ENCODE measurements around the gene TC2N. TPM values are rescaled to one million over a fixed set of nuclear protein-coding genes. Genes with fewer than 3 reads are reported as not detected.

The TC2N gene
- total and polyA plus RNA-seq, 4 donors, result 0.62 to 6.4 (median 1.6) TPM

GRCh38 chr14:91732439-91732838 lies 134.9 kb downstream of the TC2N start:
- H3K27me3 ChIP-seq (ENCODE audit: control insufficient read depth in 4 of 4, insufficient read depth in 4 of 4, low read length in 3 of 4), result peaks cover 0 to 6% (median 0%) of the 10 kb centered on the region in 4 donors
- no peak for TF ChIP-seq SP1 (IDR thresholded peaks at IDR 0.05)
- TF ChIP-seq YY1 (IDR thresholded peaks at IDR 0.05), result no peak
- no peak for TF ChIP-seq MAX (IDR thresholded peaks at IDR 0.05)
- no peak for TF ChIP-seq RXRA (IDR thresholded peaks at IDR 0.05)
- no peak for TF ChIP-seq RAD21 (IDR thresholded peaks at IDR 0.05)
- no peak for TF ChIP-seq HNF4G (IDR thresholded peaks at IDR 0.05)
- TF ChIP-seq REST (IDR thresholded peaks at IDR 0.05), result no peak
- no peak for TF ChIP-seq TAF1 (conservative IDR thresholded peaks at IDR 0.05)
- TF ChIP-seq JUND (IDR thresholded peaks at IDR 0.05), result no peak
- TF ChIP-seq ZBTB33 (IDR thresholded peaks at IDR 0.05), result no peak
- TF ChIP-seq GABPA (IDR thresholded peaks at IDR 0.05 in 1 of 2, conservative IDR thresholded peaks at IDR 0.05 in 1 of 2), result no peak
- no peak for TF ChIP-seq ATF3 (IDR thresholded peaks at IDR 0.05)
- TF ChIP-seq EGR1 (IDR thresholded peaks at IDR 0.05; ENCODE audit: low read depth in 2 of 2), result no peak
- TF ChIP-seq FOXA1 (IDR thresholded peaks at IDR 0.05), result no peak
- no peak for TF ChIP-seq FOXA2 (IDR thresholded peaks at IDR 0.05)
- no peaks in the 10 kb centered on the region for H3K36me3 ChIP-seq (ENCODE audit: control insufficient read depth in 4 of 4, insufficient read depth in 3 of 4, low read depth in 1 of 4, low read length in 3 of 4)
- H3K4me3 ChIP-seq (ENCODE audit: low read depth in 1 of 3, low read length in 3 of 3), result no peak overlapping the region
- H3K27ac ChIP-seq (ENCODE audit: low read depth in 1 of 2, low read length in 2 of 2), result no peak overlapping the region
- WGBS, result 72% methylated on average over 5 of the region's 5 CpGs
- no peaks in the 10 kb centered on the region for H3K4me1 ChIP-seq (ENCODE audit: control insufficient read depth in 4 of 4, insufficient read depth in 4 of 4, low read length in 3 of 4)
- DNase-seq (ENCODE audit: low spot score), result no peak
- H3K9me3 ChIP-seq (ENCODE audit: control insufficient read depth in 4 of 4, low read length in 3 of 4), result no peaks in the 10 kb centered on the region
- no peak overlapping the region for H3K9ac ChIP-seq (ENCODE audit: low read depth in 1 of 2, low read length in 2 of 2)

GRCh38 chr14:91731986-91732385 lies 135.3 kb downstream of the TC2N start, which contains the start of gene CATSPERB:
Gene CATSPERB, minus strand, starts transcription at chr14:91732086. Its CDS starts 2,607 bp downstream, at chr14:91729479.
- Histone ChIP-seq H3K9ac (ENCODE audit: low read depth in 1 of 2, low read length in 2 of 2) (no peak within 1 kb of the TSS), H3K27me3 (ENCODE audit: control insufficient read depth in 4 of 4, insufficient read depth in 4 of 4, low read length in 3 of 4) (peaks cover 0 to 6% (median 0%) of the 10 kb centered on the region in 4 donors), H3K9me3 (ENCODE audit: control insufficient read depth in 4 of 4, low read length in 3 of 4) (no peaks in the 10 kb centered on the region), H3K4me1 (ENCODE audit: control insufficient read depth in 4 of 4, insufficient read depth in 4 of 4, low read length in 3 of 4) (no peaks in the 10 kb centered on the region), H3K27ac (ENCODE audit: low read depth in 1 of 2, low read length in 2 of 2) (no peak within 1 kb of the TSS), H3K4me3 (ENCODE audit: low read depth in 1 of 3, low read length in 3 of 3) (no peak within 1 kb of the TSS), H3K36me3 (ENCODE audit: control insufficient read depth in 4 of 4, insufficient read depth in 3 of 4, low read depth in 1 of 4, low read length in 3 of 4) (no peaks in the 10 kb centered on the region)
- DNase-seq (ENCODE audit: low spot score), result no peak
- WGBS, result 92% methylated on average over 2 of the region's 2 CpGs
- TF ChIP-seq JUND (IDR thresholded peaks at IDR 0.05) (no peak), GABPA (IDR thresholded peaks at IDR 0.05 in 1 of 2, conservative IDR thresholded peaks at IDR 0.05 in 1 of 2) (no peak), CTCF (IDR thresholded peaks at IDR 0.05; ENCODE audit: low read depth, low read length, missing input control) (no peak), MAX (IDR thresholded peaks at IDR 0.05) (no peak), ATF3 (IDR thresholded peaks at IDR 0.05) (no peak), REST (IDR thresholded peaks at IDR 0.05) (no peak), FOXA2 (IDR thresholded peaks at IDR 0.05) (no peak), RAD21 (IDR thresholded peaks at IDR 0.05) (no peak), HNF4A (conservative IDR thresholded peaks at IDR 0.05) (no peak), ZBTB33 (IDR thresholded peaks at IDR 0.05) (no peak), TAF1 (conservative IDR thresholded peaks at IDR 0.05) (no peak), SP1 (IDR thresholded peaks at IDR 0.05) (no peak), YY1 (IDR thresholded peaks at IDR 0.05) (no peak)
